B cell (primary cell): ENCODE measurements around the gene ARHGAP15.

Source experiments
- CTCF ChIP-seq: fragments of 200-600 bp; IDR thresholded peaks from one replicate; pipeline ENCODE4 v1.8.0; 2022; ENCODE audit warnings: antibody characterized with exemption, mild to moderate bottlenecking
- EZH2 ChIP-seq: IDR thresholded peaks from 2 replicates; pipeline ENCODE4 v1.6.1; 2012; ENCODE audit warnings: borderline replicate concordance, low read depth, mild to moderate bottlenecking, moderate library complexity, low read length; ENCODE audit not compliant: insufficient read depth, poor library complexity, severe bottlenecking

GRCh38 chr2:143289025-143289424, 159.8 kb downstream of the ARHGAP15 start:
- no peak for TF ChIP-seq CTCF
- no peak for TF ChIP-seq EZH2
